ENCODE results near the gene COX19.

The COX19 gene

DNA sequence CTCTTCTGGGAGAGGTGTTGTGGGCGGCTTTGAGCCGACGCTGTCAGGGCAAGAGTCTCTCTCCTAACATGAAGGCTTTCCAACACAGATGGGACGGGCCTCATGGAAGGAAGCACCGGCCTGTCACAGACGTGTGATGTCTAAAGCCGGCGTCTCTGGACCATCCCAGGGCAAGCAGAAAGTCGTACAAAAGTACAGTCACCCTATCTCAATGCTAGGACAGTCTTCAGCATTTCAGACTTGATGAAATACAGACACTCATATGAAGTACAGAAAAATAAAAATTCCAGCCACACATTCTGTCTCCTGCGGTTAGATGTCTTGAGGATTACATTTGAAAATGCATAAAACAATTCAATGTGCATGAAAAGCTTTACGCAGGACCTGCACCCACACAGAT lies 38.2 kb upstream of the COX19 start:
- no peak for DNase-seq (ENCODE audit: low read depth in 1 of 2, low spot score in 1 of 2)
- H3K4me3 ChIP-seq (replicated peaks; ENCODE audit: insufficient read depth, low read length): no peak overlapping the region
- TF ChIP-seq GABPA (IDR thresholded peaks at IDR 0.05; ENCODE audit: low read depth): no peak
- TF ChIP-seq SPI1 (IDR thresholded peaks at IDR 0.05; ENCODE audit: borderline replicate concordance, low read depth): no peak
- TF ChIP-seq, protein P1, sequence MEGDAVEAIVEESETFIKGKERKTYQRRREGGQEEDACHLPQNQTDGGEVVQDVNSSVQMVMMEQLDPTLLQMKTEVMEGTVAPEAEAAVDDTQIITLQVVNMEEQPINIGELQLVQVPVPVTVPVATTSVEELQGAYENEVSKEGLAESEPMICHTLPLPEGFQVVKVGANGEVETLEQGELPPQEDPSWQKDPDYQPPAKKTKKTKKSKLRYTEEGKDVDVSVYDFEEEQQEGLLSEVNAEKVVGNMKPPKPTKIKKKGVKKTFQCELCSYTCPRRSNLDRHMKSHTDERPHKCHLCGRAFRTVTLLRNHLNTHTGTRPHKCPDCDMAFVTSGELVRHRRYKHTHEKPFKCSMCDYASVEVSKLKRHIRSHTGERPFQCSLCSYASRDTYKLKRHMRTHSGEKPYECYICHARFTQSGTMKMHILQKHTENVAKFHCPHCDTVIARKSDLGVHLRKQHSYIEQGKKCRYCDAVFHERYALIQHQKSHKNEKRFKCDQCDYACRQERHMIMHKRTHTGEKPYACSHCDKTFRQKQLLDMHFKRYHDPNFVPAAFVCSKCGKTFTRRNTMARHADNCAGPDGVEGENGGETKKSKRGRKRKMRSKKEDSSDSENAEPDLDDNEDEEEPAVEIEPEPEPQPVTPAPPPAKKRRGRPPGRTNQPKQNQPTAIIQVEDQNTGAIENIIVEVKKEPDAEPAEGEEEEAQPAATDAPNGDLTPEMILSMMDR (IDR thresholded peaks at IDR 0.05; ENCODE audit: insufficient read depth, low read length): no peak
- no peak for TF ChIP-seq POLR2AphosphoS5 (IDR thresholded peaks at IDR 0.05; ENCODE audit: low read depth)
- TF ChIP-seq, protein P2, sequence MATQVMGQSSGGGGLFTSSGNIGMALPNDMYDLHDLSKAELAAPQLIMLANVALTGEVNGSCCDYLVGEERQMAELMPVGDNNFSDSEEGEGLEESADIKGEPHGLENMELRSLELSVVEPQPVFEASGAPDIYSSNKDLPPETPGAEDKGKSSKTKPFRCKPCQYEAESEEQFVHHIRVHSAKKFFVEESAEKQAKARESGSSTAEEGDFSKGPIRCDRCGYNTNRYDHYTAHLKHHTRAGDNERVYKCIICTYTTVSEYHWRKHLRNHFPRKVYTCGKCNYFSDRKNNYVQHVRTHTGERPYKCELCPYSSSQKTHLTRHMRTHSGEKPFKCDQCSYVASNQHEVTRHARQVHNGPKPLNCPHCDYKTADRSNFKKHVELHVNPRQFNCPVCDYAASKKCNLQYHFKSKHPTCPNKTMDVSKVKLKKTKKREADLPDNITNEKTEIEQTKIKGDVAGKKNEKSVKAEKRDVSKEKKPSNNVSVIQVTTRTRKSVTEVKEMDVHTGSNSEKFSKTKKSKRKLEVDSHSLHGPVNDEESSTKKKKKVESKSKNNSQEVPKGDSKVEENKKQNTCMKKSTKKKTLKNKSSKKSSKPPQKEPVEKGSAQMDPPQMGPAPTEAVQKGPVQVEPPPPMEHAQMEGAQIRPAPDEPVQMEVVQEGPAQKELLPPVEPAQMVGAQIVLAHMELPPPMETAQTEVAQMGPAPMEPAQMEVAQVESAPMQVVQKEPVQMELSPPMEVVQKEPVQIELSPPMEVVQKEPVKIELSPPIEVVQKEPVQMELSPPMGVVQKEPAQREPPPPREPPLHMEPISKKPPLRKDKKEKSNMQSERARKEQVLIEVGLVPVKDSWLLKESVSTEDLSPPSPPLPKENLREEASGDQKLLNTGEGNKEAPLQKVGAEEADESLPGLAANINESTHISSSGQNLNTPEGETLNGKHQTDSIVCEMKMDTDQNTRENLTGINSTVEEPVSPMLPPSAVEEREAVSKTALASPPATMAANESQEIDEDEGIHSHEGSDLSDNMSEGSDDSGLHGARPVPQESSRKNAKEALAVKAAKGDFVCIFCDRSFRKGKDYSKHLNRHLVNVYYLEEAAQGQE (IDR thresholded peaks at IDR 0.05; ENCODE audit: insufficient replicate concordance, low read depth): no peak
- no peak overlapping the region for H3K27ac ChIP-seq (replicated peaks)
- no peaks in the 10 kb centered on the region for H3K27me3 ChIP-seq (ENCODE audit: insufficient read depth, poor library complexity, severe bottlenecking)

DNA sequence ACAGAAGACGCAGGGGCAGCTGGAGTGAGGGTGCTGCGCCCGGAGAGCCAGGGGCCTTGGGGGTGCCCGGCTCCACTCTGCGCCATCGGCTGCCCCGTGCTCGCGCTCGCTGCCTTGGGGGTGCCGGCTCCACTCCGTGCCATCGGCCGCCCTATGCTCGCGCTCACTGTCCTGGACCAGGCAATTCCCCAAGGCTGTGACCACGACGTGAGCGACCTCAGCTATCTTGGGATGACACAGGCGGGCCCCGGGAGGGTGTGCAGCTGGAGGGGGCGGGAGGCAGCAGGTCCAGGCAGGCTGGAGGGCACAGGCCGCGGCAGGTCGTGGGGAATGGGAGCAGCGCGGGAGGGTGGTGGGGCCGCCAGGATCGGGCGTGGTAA lies 37.4 kb upstream of the COX19 start:
- DNase-seq (ENCODE audit: low read depth in 1 of 2, low spot score in 1 of 2): no peak
- Histone ChIP-seq H3K27me3 (ENCODE audit: insufficient read depth, poor library complexity, severe bottlenecking) (no peaks in the 10 kb centered on the region), H3K4me3 (replicated peaks; ENCODE audit: insufficient read depth, low read length) (no peak overlapping the region), H3K27ac (replicated peaks) (no peak overlapping the region)
- TF ChIP-seq POLR2AphosphoS5 (IDR thresholded peaks at IDR 0.05; ENCODE audit: low read depth) (no peak), GABPA (IDR thresholded peaks at IDR 0.05; ENCODE audit: low read depth) (no peak), SPI1 (IDR thresholded peaks at IDR 0.05; ENCODE audit: borderline replicate concordance, low read depth) (no peak)
- TF ChIP-seq, protein P1 (IDR thresholded peaks at IDR 0.05; ENCODE audit: insufficient read depth, low read length): no peak
- TF ChIP-seq, protein P2 (IDR thresholded peaks at IDR 0.05; ENCODE audit: insufficient replicate concordance, low read depth): no peak

DNA sequence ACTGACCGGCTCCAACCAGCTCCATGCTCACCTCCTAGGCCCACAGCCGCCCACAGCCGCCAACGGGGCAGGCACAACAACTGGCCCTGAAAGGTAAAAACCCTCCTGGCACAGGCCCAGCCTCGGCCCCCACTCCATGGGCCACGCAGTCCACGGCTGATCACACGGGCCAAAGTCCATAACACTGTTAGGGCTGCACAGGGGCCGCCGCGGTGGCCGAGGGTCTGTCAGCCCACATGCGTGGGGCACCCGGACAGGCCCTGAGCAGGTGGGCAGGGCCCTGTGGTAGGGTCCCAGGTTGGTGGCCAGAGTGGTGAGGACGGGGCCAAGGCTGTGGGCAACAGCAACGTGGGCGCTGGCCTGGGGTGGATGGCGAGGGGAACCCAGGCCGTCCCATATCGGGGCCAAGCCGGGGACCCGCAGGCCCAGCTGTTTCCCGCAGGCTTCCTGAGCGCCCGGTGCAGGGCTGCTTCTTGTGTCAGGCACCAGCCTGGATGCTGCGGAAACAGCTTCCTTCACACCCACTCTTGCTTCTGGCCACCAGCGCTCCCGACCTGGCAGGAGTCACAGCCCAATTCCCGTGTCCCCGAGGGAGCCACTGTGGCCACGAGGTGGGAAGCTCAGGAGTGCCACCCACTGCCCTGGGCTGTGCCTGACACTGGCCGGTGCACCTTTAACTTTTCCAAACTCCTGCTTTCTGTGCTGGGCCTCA lies 36.8 kb upstream of the COX19 start:
- DNase-seq (ENCODE audit: low read depth in 1 of 2, low spot score in 1 of 2): no peak
- TF ChIP-seq POLR2AphosphoS5 (IDR thresholded peaks at IDR 0.05; ENCODE audit: low read depth) (no peak), SPI1 (IDR thresholded peaks at IDR 0.05; ENCODE audit: borderline replicate concordance, low read depth) (no peak), GABPA (IDR thresholded peaks at IDR 0.05; ENCODE audit: low read depth) (no peak)
- TF ChIP-seq, protein P2 (IDR thresholded peaks at IDR 0.05; ENCODE audit: insufficient replicate concordance, low read depth): no peak
- TF ChIP-seq, protein P1 (IDR thresholded peaks at IDR 0.05; ENCODE audit: insufficient read depth, low read length): no peak
- Histone ChIP-seq H3K27me3 (ENCODE audit: insufficient read depth, poor library complexity, severe bottlenecking) (no peaks in the 10 kb centered on the region), H3K27ac (replicated peaks) (no peak overlapping the region), H3K4me3 (replicated peaks; ENCODE audit: insufficient read depth, low read length) (no peak overlapping the region)
